K562 (cell line): ENCODE data around the gene AMBP. TPM values are rescaled to one million over a fixed set of nuclear protein-coding genes. Genes with fewer than 3 reads are reported as not detected.

ENCODE experiments used
- CAMTA2 ChIP-seq: fragments of 250-450 bp; sonication (Bioruptor Pico); conservative IDR thresholded peaks from 2 replicates; pipeline ENCODE4 v1.5.1; 2022
- XRCC5 ChIP-seq: fragments of 200-400 bp; formaldehyde crosslinking; IDR thresholded peaks from 2 replicates; pipeline ENCODE4 v1.6.1; 2017; ENCODE audit warnings: low read depth, mild to moderate bottlenecking, low read length
- polyA plus RNA-seq, 8 experiments: library from polyadenylated mRNA; depleted of rRNA in 4 of 8; stranded (reverse) in 5 of 8; unstranded in 3 of 8; fragments of >200 nt; fragmentation: Nextera tagmentation in 2 of 8; fragmentation: Illumina TruSeq in 1 of 8; extraction: Ambion mirVana in 2 of 8; extraction: Trizol in 1 of 8; gene quantifications; 2 replicates each; pipeline versions ENCODE4 v1.2.1 to v1.2.3, GENCODE V29; 2011 to 2014; ENCODE audit warnings: inconsistent platforms in 1 of 8, missing spikeins in 1 of 8
- total RNA-seq, 7 experiments: library from RNA; depleted of rRNA in 6 of 7; stranded (reverse); fragments of >200 nt in 6 of 7; fragmentation: Illumina TruSeq in 2 of 7; extraction: Trizol in 2 of 7; gene quantifications; 2 replicates each; pipeline versions ENCODE4 v1.2.1 to v1.2.3, GENCODE V29; 2011 to 2021; ENCODE audit warnings: low replicate concordance in 1 of 7
- TF ChIP-seq, protein P1 (sequence below): sonication (generic); formaldehyde crosslinking; IDR thresholded peaks from 2 replicates; pipeline ENCODE4 v1.8.0; 2023; ENCODE audit warnings: missing genetic modification reagents, mild to moderate bottlenecking, borderline replicate concordance
- TF ChIP-seq, protein P2 (sequence below): fragments of 200-400 bp; formaldehyde crosslinking; IDR thresholded peaks from 2 replicates; pipeline ENCODE4 v1.6.1; 2017; ENCODE audit warnings: mild to moderate bottlenecking, low read depth, low read length, moderate library complexity

Gene AMBP
- total and polyA plus RNA-seq, 9 of the 15 experiments (the other 6 are each of a cell fraction or from before 2014, with no cell fraction given), result 1.3 TPM; not detected in 8

DNA sequence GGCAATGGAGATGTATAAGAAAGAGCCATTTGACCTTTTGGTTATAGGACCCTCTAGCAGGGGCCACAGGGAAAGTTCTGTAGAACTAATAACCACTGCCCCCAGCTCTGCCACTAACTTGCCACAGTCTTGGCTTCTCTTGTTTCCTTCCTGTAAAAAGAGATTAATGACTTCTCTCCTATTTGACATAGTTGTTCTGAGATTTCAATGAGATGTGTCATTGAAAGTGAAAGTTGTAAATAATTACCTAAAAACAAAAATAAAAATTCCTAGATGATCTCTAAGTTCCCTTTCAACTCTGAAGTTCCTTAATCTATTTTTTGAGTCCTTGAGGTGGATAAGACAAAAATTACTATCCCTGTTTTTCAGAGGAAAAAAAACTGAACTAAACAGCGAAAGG lies 22.4 kb upstream of the AMBP start (continued):
- TF ChIP-seq, protein P1, sequence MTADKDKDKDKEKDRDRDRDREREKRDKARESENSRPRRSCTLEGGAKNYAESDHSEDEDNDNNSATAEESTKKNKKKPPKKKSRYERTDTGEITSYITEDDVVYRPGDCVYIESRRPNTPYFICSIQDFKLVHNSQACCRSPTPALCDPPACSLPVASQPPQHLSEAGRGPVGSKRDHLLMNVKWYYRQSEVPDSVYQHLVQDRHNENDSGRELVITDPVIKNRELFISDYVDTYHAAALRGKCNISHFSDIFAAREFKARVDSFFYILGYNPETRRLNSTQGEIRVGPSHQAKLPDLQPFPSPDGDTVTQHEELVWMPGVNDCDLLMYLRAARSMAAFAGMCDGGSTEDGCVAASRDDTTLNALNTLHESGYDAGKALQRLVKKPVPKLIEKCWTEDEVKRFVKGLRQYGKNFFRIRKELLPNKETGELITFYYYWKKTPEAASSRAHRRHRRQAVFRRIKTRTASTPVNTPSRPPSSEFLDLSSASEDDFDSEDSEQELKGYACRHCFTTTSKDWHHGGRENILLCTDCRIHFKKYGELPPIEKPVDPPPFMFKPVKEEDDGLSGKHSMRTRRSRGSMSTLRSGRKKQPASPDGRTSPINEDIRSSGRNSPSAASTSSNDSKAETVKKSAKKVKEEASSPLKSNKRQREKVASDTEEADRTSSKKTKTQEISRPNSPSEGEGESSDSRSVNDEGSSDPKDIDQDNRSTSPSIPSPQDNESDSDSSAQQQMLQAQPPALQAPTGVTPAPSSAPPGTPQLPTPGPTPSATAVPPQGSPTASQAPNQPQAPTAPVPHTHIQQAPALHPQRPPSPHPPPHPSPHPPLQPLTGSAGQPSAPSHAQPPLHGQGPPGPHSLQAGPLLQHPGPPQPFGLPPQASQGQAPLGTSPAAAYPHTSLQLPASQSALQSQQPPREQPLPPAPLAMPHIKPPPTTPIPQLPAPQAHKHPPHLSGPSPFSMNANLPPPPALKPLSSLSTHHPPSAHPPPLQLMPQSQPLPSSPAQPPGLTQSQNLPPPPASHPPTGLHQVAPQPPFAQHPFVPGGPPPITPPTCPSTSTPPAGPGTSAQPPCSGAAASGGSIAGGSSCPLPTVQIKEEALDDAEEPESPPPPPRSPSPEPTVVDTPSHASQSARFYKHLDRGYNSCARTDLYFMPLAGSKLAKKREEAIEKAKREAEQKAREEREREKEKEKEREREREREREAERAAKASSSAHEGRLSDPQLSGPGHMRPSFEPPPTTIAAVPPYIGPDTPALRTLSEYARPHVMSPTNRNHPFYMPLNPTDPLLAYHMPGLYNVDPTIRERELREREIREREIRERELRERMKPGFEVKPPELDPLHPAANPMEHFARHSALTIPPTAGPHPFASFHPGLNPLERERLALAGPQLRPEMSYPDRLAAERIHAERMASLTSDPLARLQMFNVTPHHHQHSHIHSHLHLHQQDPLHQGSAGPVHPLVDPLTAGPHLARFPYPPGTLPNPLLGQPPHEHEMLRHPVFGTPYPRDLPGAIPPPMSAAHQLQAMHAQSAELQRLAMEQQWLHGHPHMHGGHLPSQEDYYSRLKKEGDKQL, result no peak
- TF ChIP-seq XRCC5, result no peak
- no peak for TF ChIP-seq CAMTA2
- TF ChIP-seq, protein P2, sequence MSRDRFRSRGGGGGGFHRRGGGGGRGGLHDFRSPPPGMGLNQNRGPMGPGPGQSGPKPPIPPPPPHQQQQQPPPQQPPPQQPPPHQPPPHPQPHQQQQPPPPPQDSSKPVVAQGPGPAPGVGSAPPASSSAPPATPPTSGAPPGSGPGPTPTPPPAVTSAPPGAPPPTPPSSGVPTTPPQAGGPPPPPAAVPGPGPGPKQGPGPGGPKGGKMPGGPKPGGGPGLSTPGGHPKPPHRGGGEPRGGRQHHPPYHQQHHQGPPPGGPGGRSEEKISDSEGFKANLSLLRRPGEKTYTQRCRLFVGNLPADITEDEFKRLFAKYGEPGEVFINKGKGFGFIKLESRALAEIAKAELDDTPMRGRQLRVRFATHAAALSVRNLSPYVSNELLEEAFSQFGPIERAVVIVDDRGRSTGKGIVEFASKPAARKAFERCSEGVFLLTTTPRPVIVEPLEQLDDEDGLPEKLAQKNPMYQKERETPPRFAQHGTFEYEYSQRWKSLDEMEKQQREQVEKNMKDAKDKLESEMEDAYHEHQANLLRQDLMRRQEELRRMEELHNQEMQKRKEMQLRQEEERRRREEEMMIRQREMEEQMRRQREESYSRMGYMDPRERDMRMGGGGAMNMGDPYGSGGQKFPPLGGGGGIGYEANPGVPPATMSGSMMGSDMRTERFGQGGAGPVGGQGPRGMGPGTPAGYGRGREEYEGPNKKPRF, result no peak
